AG08395 (cell line): ENCODE results near the gene FARS2.

Experiments used
- DNase-seq: peaks from one replicate; pipeline ENCODE4 v3.0.0; 2012; ENCODE audit warnings: mixed read lengths, low spot score

The FARS2 gene

DNA sequence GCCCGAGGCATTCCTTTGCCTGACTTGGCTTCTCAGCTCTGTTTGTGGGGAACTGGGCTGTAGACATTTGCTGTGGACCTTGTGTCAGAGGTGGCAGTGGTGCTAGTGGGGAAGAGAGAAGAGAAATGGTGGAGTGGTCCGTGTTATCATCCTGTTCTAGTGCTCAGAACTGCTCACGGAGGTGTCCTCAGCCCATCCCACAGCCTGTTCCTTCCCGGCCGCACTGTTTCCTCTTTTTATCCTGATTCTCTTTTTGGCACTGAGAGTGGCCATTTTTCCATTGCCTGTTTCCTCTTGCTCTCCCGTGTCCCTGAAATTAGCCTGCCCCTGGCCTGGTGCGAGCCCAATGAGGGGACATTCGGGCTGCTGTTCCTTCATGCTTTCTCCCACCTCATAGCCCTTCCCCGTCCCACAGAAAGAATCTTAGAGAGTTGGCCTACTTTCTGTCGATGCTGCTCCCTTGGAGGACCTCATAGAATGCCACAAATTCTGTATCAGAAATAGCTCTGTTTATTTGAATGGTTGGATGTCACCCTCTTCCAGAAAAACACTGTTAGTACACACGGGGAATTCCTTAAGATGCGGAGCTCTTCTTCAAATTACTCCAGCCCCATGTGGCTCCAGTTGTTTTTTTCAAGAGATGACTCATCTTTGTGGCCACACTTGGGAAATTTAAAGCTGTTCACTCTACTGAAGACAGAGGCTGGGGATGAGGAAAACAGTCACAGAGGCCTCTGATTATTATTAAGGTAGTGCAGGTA lies 26.1 kb downstream of the FARS2 start:
- peak; percentile 89 for DNase-seq

DNA sequence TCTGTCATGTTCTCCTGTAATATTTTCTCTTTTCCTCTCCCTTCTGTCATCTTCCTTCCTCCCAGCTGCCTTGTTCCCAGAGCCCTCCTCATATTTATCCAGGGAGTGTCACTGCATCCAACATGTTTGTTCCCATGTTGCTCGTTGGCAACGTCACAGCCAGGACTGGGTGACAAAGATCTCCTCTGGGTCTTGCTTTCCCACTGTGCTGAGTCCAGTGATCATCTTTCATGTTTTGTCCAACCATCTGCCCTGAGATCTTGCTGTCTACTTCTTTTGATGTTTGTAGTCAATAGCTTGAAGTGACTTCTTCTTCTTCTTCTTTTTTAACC lies 26.6 kb downstream of the FARS2 start:
- DNase-seq: no peak

DNA sequence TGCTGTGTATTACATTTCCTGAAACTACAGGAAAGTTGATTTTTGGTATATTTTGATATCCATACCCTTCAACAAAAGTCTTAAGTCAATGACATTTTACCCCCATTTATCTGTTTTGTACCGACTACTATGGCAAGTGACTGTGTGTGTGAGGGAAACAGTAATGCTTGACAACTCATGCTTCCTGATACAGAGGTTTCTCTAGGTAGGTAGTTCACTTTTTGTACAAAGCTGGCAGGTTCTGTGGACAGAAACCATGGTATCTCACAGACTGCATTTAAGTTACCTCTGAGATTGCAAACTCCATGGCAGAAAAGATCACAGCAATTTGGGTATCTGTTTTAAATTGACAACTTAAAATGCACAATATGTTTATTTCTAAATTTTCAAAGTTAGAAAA lies 28.8 kb downstream of the FARS2 start:
- no peak for DNase-seq

DNA sequence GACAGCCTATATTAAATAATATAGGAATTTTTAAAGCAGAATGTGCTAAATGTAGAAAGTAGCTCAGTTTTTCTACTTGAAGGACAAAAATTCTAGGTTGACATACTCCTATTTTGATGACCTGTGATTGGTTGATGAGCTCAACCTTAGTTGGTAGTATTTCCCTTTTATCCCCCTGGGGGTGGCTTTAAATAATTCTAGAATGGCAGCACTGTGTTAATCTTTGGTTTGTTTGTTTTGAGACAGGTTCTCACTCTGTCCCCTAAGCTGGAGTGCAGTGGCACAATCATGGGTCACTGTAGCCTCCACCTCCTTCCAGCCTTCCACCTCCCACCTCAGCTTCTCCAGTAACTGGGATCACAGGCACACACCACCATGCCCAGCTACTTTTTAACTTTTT lies 29.2 kb downstream of the FARS2 start:
- DNase-seq: no peak

DNA sequence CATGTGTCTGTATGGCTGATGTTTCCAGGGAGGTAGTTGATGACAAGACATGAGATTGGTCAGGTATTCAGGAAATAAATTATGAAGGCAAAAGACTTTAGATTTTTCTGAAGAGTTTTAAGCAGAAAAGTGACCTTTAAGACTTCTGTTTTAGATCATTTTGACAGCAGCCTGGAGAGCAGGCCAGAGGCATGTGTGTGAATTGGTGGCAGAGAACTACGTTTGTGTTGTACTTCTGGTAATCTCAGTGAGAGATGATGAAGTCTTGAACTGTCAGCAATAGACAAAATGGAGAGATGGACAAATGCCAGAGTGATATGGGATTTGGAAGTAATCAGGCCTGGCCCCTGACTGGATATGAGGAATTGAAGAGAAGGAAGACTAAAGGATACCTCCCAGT lies 30.8 kb downstream of the FARS2 start:
- no peak for DNase-seq

DNA sequence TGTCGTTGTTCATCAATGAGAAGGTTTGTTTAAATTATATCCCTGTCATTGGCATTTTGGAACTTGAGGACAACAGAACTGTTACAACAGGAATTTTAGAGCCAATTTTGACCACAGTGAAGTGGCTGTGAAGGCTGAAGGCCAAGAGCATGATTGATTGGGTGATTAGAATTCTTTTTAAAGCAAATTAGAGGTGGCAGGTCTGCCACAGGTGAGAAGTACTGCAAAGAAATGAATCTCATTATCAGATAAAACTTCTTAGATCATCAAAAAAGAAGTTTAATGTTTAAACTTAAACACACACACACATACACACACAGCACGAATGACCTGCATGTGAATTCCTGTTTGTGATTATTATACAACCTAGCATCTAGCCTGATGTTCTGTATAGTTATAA lies 32.4 kb downstream of the FARS2 start:
- DNase-seq: no peak

DNA sequence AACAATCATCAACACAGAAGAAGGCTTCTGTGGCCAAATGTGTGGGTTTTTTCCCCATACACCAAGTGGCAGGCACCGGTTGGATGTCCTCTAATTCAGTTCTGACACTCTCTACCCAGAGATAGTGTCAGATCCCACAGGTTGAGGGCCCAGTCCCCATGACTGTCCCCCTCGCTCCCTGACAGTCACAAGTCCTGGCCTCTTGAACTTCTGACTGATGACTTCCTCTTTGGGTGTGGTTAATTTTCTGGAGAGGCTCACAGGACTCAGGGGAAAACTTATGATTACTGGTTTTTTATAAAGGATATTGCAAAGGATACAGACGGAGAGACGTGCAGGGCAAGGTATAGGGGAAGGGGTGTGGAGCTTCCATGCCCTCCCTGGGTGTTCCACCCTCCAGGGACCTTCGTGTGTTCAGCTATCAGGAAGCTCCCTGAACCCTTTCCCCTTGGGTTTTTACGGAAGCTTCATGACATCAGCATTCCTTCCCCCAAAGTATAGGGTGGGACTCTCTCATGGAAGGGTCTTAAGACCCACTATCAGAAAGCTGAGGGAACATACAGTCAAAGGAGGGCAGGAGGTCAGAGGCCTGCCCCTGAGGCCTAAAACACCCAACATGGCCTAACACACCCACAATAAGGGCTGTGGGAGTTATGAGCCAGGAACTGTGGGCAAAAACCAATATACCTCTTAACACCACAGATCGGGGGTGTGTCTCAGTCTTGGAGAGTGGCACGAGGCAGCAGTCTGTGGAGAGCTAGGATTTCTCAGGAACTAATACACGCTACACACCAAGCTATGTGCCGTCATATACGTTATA lies 33.3 kb downstream of the FARS2 start:
- DNase-seq: no peak

DNA sequence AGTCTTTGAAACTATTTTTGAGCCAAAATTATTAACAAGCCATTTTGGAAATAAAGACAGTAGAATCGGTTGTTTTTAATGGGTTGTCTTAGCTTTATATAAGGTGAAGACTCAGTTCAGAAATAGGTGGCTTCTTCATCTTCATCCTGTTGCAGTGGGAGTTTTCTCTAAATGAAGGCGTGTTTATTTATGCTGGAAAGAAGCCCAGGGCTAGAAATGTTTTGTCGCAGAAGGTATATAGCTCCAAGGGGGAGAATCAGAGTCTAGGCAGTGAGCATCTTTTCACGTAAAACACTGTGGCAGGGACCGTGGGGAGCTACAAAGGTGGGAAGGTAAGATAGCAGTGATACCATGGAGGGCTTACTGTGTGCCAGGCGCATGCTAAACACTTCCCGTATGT lies 34.3 kb downstream of the FARS2 start:
- DNase-seq: no peak

DNA sequence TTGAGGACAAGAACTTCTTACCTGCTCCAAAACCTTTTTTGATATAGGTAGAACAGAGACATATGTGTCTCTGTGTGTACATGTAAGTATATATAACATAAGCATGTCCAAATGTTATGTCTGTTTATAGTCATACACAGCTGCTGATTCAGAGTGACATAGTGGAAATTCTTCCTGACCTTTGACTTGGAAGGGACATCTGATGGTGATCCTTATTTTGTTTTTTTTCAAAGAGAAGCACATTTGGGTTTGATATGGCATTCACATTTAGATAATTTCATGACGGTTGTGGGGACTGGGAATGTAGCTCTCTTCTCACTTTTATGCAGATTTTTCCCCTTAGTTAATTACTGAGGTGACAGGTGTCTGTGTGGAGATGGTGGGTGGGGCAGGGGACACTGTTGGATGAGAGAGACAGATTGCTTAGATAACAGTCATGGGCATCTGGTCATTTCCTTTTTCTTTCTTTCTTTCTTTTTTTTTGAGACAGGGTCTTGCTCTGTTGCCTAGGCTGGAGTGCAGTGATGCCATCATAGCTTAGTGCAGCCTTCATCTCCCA lies 39.0 kb downstream of the FARS2 start:
- DNase-seq: no peak

DNA sequence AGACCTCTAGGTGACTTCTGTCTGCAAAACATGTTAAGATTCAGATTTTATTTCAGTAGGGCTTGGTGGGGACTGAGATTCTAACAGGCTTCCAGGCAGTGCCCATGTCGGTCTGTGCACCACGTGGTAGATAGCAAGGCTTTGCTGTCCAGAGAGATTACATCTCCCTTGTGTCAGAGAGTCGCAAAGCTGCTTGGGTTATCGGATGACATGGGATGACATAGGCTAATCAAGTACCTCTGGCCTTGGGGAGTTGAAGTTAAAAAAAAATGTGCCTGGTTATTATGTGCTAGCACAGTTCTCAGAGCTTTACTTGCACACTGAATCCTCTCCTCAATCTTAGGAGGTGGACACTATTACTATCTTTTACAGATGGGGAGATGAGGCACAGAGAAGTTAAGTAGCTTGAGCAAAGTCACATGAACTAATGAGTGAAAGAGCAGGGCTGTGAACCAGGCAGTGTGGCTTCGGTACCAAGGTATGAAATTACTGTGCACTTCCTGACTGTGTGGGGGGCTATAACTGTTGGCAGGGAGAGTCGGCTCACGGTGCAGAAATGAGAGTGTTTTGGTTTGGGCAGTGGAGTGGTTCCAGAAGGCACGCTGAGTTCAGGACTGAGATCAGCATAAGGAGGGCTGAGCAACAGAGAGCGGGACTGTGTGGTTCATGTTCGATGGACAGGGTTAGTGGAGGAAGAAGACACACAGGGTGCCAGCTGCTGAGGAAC lies 41.1 kb downstream of the FARS2 start:
- DNase-seq: no peak

DNA sequence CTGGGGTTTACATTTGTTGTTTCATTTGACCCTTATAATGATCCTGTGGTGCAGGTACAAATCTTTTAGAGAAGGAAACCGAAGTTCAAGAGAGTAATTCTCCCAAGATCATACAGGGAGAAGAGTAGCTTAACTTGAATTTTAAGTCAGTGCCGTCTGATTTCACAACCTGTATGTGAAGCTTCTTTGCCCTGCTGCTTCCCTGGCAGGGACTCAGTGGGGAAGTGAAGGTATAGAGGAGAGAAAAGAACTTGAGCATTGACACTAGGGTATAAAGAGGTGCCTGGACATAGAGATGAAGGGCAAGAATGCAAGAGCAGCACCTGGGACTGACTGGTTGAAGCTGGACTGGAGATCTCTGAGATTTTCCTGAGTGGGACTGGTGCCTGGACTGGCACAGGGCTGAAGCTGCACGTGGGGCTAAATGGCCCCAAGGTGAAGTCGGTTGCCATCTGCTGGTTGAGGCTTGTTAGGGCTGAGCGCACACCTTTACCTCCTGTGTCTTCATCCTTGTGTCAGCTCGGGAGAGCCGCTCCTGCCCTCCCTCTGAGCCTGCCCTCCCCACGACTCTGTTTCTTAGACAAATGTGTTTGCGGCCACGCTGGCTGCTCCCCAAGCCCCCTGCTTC lies 41.8 kb downstream of the FARS2 start:
- DNase-seq: no peak

DNA sequence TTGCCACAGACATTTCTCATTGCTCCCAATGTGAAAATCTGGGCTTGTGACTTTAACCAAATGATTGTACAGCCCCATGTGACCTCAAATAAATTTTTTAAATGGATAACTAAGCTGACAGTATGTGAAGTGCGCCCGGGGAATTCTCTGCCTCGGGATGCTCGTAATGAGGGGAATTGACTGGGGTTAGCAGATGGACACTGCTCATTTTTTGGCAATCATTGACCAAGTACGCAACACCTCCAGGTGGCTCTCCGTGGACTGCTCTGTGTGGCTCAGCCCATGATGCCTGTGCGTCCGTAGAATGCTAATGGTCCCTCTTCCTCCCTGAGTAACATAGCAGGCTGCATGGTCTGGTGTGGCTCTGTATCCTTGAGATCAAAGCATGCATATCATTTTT lies 42.4 kb downstream of the FARS2 start:
- DNase-seq: no peak

DNA sequence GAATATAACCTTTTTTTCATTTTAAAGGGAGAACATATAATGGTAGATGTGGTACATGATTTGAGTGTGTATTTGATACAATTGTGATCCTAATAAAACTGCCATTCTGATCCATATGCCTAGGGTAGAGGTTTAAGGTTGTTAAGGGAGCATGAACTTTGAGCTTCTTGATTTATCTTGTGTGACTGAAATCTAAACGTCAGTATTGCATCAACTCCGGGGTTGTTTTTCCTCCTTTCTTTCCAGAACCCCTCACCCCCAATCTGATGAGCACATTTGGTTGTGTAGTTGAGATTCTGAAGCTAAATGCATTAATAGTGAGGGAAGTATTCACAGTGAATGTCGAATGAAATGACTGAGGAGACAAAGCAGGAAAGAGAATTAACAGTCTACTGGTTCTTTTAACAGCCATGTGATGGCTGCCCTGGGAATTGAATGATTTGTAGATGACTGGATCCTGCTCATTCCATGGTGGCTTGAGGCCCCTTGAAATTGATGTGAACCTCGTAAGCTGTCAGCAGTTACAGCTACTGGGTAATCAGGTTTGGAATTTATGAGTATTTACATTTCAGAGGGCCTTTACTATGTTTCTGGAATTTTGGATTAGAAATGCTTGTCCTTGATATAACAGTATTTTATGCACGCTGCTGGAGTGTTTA lies 44.8 kb downstream of the FARS2 start:
- no peak for DNase-seq

DNA sequence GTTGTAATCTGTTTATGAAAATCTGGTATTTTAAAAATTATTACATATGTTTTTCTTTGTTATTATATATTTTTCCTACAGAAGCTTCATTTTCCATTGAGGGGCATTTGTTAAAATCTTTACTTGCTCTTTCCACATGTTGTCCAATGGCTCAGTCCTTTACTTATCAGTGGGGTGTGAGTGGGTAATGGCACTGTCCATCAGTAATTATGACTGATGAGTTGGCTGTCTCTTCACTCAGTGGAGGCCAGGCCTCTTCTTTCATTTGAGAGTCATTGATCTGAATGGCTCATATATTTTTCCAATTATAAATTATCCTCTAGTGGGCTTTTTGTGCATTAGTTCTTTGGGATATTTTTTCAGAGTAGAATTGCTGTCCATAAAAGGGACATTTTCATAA lies 45.7 kb downstream of the FARS2 start:
- no peak for DNase-seq

DNA sequence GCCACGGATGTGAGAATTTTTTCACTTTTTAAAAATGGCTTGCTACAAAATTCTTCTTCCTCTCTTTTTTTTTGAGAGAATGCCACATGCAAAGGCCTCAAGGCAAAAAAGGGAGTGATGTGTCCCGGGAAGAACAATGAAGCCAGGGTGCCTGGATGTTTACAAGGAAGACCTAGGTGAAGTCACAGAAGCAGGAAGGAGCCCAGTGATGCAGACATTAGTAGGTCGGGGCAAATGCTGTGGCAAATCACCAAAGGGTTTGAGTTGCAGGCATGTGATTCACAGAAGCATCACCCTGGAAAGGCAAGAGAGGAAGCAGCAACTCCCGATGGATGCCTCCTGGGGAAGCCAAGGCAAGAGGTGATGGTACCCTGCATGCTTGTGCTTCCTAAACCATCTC lies 46.8 kb downstream of the FARS2 start:
- no peak for DNase-seq

DNA sequence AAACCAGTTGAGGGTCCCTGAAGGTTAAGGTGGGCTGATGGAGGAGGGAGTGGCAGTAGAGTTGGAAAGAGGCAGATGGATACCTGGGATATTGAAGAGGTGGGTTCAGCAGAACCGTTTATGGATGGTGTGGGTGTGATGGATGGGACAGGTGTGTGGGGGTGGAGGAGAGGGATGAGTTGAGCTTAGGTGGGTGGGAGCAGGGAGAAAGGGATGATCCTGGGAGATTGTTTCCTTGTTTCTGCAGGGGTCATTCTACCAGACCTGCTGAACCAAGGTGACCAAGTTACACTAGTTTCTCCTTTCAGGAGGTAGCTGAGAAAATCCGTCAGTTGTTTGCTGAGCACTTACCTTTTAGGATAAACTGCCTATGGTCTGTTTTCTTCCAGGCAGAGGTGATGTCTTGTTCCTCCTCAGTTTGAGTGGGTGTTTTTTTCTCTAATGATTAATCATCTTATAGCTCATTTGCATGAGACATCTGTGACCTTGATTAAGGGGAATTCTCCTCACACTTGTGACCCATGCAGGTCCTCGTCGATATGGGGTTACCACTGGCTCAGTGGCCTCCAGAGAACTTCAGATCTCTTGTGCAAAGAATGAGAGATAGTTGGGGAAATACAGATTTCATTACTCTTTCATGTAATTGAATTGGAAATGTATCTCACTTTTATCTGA lies 53.0 kb downstream of the FARS2 start:
- DNase-seq: no peak

DNA sequence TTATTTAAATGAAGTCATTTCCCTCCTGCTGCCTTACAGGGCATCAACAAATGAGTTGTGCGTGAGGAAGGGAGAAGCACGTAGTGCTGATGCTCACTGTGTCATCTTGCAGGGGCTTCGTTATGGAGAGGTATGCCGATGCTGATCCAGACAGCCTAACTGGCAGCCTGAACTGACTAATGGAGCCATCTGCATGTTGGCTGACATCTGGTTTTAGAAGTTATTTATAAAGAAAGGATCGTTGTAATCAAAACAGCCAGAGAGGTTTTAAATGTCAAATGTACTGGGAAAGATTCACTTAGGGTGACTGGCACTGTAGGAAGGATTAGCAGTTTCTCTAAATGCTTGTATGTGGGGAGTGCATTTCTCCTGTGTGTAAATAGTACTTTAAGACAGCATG lies 54.6 kb downstream of the FARS2 start:
- peak; percentile 38 for DNase-seq

DNA sequence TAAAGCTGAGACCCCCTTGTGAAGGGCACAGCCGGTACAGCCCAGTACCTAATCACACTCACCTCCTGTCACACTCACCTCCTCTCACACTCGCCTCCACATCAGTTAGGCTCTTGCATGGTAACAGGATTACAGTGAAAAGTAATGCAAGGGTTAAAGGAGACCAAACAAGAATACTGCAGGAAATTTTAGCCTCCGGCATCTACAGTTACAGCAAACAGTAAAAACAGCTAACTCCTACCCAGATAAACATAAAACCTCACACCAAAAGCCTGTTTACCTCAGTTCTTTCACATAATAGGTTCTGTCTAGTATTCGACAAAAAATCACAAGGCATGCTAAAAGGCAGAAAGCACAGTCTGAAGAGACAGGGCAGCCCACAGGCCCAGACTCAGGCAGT lies 55.6 kb downstream of the FARS2 start:
- no peak for DNase-seq

DNA sequence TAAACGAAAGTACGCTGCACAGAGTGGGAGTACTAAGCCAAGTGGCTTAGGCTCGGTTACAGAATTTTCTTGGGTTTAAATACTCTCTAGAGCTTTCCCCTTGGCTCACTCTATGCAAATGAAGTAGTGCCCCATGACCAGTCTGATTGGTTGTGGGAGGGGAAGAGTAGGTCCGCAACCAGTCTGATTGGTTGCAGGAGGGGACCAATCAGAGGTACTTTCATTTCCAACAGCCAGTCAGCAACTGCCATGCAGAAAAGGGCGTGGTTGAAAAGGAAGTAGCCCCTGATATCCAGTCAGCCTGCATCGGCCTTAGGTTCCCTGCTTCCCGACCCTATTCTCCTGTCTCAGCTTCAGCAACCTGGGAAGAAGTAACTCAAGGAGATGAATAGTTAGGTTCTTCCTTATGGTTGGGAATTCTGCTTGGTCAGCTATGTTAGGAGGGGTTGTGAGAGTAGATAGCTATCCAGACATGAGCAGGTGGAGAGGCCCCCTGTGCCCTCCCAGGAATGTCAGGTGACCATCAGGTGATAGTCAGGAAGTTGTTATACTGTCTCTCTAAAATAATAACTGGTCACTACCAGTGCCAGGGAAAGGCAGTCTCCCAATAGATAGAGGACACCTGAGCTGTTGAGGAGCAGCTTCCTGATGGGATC lies 57.4 kb downstream of the FARS2 start:
- DNase-seq: no peak

DNA sequence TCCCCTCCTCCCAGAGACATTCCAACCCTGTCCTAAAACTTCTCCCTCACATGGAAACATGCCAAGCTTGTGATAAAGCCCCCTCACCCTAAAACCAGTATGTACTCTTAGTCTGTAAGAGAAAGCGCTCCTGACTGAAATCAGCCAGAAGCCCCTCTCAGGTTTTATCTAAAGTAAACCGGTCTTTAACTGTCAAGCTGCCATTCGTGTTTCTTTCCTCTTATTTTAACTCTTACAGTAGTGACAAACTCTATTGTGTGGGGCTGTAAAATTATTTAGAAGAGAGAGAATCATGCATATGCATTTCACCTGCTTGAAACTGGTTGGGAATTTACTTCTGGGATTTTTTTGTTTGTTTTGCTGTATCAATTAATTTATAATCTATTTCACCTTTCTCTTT lies 62.7 kb downstream of the FARS2 start:
- no peak for DNase-seq

DNA sequence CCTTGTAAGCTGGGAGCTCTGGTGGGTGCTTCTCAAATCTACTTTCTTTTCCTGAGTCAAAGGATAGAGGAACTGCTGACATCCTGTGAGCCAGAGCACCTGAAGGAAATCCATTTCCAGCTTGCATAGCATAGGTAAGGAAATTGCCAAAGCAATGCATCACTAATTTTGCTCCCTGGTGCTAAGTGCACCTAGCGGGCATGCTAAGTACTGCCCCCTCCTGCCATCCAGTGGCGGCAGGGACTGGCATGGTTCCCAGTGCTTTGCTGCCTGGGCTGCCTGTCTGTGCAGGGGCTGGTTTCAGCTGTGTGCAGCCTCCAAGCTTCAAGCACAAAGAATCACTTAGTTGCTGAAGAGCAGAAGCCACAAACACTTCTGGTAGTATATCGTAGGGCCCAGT lies 63.9 kb downstream of the FARS2 start:
- no peak for DNase-seq
